Spinal cord (tissue), 10 donors: Measurements from ENCODE around the gene TICRR. TPM values are rescaled to one million over a fixed set of nuclear protein-coding genes. Genes with fewer than 3 reads are reported as not detected.

Experiments
- DNase-seq, 6 donors: peaks; one replicate each; pipeline versions ENCODE4 v3.0.0 to v3.0.0-alpha.2; 2013 to 2015; ENCODE audit warnings: low spot score in 6 of 6, low read depth in 4 of 6
- H3K27ac ChIP-seq: one replicate; pipeline ENCODE4 v1.5.1; 2013; ENCODE audit warnings: low read depth, low read length, control low read depth
- H3K27me3 ChIP-seq: one replicate; pipeline ENCODE4 v1.6.1; 2013; ENCODE audit warnings: low read length; ENCODE audit not compliant: control insufficient read depth, insufficient read depth
- H3K36me3 ChIP-seq: one replicate; pipeline ENCODE4 v1.6.1; 2013; ENCODE audit warnings: low read length; ENCODE audit not compliant: control insufficient read depth, insufficient read depth
- H3K4me1 ChIP-seq: one replicate; pipeline ENCODE4 v1.6.1; 2013; ENCODE audit warnings: low read length; ENCODE audit not compliant: control insufficient read depth, insufficient read depth
- H3K4me3 ChIP-seq: one replicate; pipeline ENCODE4 v1.5.1; 2013; ENCODE audit warnings: low read depth, low read length, control low read depth
- H3K9me3 ChIP-seq: one replicate; pipeline ENCODE4 v1.6.1; 2013; ENCODE audit warnings: low read length; ENCODE audit not compliant: control insufficient read depth, insufficient read depth
- WGBS: methylation state at CpG from one replicate; pipeline ENCODE4 v1.1.5; 2013; ENCODE audit warnings: missing lambda C conversion rate; ENCODE audit not compliant: insufficient coverage; 5-methylcytosine and 5-hydroxymethylcytosine counted together
- long read RNA-seq, 4 donors: transcript quantifications; one replicate each; lab custom pipeline, GENCODE V29; 2026
- polyA plus RNA-seq, 2 donors: library from polyadenylated mRNA; unstranded; fragments of 120-200 nt; gene quantifications; one replicate each; pipeline ENCODE4 v1.2.1, GENCODE V29; 2013; ENCODE audit not compliant: insufficient read length in 2 of 2
- total RNA-seq, 2 donors: library from RNA; depleted of rRNA in 1 of 2; stranded (reverse); fragments of 120-200 nt in 1 of 2; fragments of >200 nt in 1 of 2; gene quantifications; one replicate each; pipeline versions ENCODE4 v1.2.3 to v1.2.4, GENCODE V29; 2013 to 2014
- donor health status: healthy.

The TICRR gene
- total RNA-seq (1 to 10 TPM; 2.0 to 3.3 TPM), polyA plus RNA-seq (1 to 10 TPM; 6.6 to 6.8 TPM)
- long read RNA-seq, donor 1 = 0 reads
- long read RNA-seq, donor 2 = 0 reads
- long read RNA-seq, donor 3 = 0 reads
- long read RNA-seq, donor 4 = 0 reads

DNA sequence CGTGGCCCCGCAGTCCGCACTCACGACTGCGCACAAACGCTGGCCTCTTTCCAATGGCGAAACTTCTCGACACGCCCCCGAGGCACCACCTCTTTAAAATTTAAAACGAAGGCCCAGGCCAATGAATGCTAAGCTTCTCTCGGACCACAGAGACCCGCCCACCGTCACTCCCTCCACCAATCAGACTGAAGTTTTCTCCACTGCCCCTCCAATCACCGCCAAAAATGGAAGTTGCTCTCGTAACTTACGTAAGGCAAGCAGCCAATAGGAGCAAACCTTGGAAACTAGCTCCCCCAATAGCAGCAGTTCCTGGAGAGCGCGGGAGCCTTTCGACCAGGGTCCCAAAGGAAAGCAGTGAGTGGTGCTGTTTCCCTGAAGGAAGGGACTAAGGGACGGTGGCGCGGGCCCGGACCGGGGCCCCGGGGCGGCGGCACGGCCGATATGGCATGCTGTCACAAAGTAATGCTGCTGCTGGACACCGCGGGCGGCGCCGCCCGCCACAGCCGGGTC is at the start of gene TICRR:
Gene TICRR (plus strand): TSS at position 324 of the 510 bp plus-strand sequence. CDS start 118 bp downstream, at position 442.
- H3K36me3 ChIP-seq = no peaks in the 10 kb centered on the region
- H3K4me3 ChIP-seq = peak within 1 kb of the TSS; percentile 59
- H3K4me1 ChIP-seq = peaks cover 6% of the 10 kb centered on the region
- peak; percentile 99 to 100 (median 99) for DNase-seq
- H3K27me3 ChIP-seq = no peaks in the 10 kb centered on the region
- WGBS = 0% methylated on average over 35 of the region's 37 CpGs
- no peak within 1 kb of the TSS for H3K27ac ChIP-seq
- H3K9me3 ChIP-seq = no peaks in the 10 kb centered on the region

GRCh38 chr15:89526181-89526580 is 49.1 kb upstream of the TICRR start:
- no peak for DNase-seq
- Histone ChIP-seq H3K9me3 (no peaks in the 10 kb centered on the region), H3K36me3 (no peaks in the 10 kb centered on the region), H3K4me1 (peaks cover 11% of the 10 kb centered on the region), H3K27ac (no peak overlapping the region), H3K4me3 (no peak overlapping the region), H3K27me3 (no peaks in the 10 kb centered on the region)
- 94% methylated on average over 6 of the region's 7 CpGs for WGBS

GRCh38 chr15:89526601-89527441 is 48.4 kb upstream of the TICRR start:
- no peaks in the 10 kb centered on the region for H3K36me3 ChIP-seq
- no peak for DNase-seq
- no peaks in the 10 kb centered on the region for H3K9me3 ChIP-seq
- WGBS = 86% methylated on average over 10 of the region's 10 CpGs
- no peak overlapping the region for H3K27ac ChIP-seq
- H3K27me3 ChIP-seq = no peaks in the 10 kb centered on the region
- H3K4me1 ChIP-seq = peaks cover 11% of the 10 kb centered on the region
- H3K4me3 ChIP-seq = no peak overlapping the region

DNA sequence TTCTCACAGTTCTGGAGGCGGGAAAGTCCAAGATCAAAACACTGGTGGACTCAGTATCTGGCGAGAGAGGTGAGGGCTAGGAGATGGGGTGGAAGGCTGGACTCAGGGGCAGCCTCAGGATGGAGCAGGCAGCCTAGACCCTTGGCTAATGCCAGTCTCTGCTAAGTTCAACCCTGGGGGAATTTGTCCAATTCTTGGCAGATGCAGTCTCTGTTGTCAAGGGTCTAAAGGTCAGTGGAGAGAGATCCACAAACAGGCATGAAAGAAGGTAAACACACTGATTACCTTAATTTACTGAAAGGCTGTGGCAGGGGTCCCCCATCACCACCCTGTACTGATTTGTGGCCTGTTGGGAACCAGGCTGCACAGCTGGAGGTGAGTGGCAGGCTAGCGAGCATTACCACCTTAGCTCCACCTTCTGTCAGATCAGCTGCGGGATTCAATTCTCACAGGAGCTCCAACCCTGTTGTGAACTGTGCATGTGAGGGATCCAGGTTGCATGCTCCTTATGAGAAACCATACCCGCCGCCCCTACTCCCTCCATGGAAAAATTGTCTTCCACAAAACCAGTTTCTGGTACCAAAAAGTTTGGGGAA is 46.4 kb upstream of the TICRR start:
- no peaks in the 10 kb centered on the region for H3K27me3 ChIP-seq
- no peaks in the 10 kb centered on the region for H3K36me3 ChIP-seq
- no peak overlapping the region for H3K27ac ChIP-seq
- 90% methylated on average over 3 of the region's 6 CpGs for WGBS
- H3K4me1 ChIP-seq = peaks cover 6% of the 10 kb centered on the region
- no peak for DNase-seq
- H3K9me3 ChIP-seq = no peaks in the 10 kb centered on the region
- H3K4me3 ChIP-seq = no peak overlapping the region

GRCh38 chr15:89530976-89531375 is 44.3 kb upstream of the TICRR start:
- Histone ChIP-seq H3K27me3 (no peaks in the 10 kb centered on the region), H3K36me3 (no peaks in the 10 kb centered on the region), H3K9me3 (no peaks in the 10 kb centered on the region), H3K4me3 (no peak overlapping the region), H3K4me1 (peaks cover 6% of the 10 kb centered on the region), H3K27ac (no peak overlapping the region)
- WGBS = 39% methylated on average over 5 of the region's 5 CpGs
- DNase-seq = peak in 5 of 6 donors; percentile 15 to 72 (median 46)

- WGBS = 74% methylated on average over 6 of the region's 6 CpGs
- H3K4me1 ChIP-seq = peaks cover 6% of the 10 kb centered on the region
- no peak overlapping the region for H3K4me3 ChIP-seq
- H3K27ac ChIP-seq = no peak overlapping the region
- DNase-seq = no peak
- no peaks in the 10 kb centered on the region for H3K9me3 ChIP-seq
- H3K27me3 ChIP-seq = no peaks in the 10 kb centered on the region
- H3K36me3 ChIP-seq = no peaks in the 10 kb centered on the region
Measured at GRCh38 chr15:89531796-89532537, 43.3 kb upstream of the TICRR start.

- H3K36me3 ChIP-seq = no peaks in the 10 kb centered on the region
- no peaks in the 10 kb centered on the region for H3K27me3 ChIP-seq
- peaks cover 6% of the 10 kb centered on the region for H3K9me3 ChIP-seq
- H3K27ac ChIP-seq = no peak overlapping the region
- 100% methylated on average over 1 of the region's 4 CpGs for WGBS
- H3K4me3 ChIP-seq = no peak overlapping the region
- H3K4me1 ChIP-seq = peaks cover 6% of the 10 kb centered on the region
- no peak for DNase-seq
Measured at GRCh38 chr15:89533861-89534544, 41.3 kb upstream of the TICRR start.

- Histone ChIP-seq H3K27me3 (no peaks in the 10 kb centered on the region), H3K4me1 (no peaks in the 10 kb centered on the region)
Measured at GRCh38 chr15:89539027-89539426, 36.2 kb upstream of the TICRR start.

GRCh38 chr15:89542369-89542768 is 32.9 kb upstream of the TICRR start:
- DNase-seq = no peak
- Histone ChIP-seq H3K27me3 (no peaks in the 10 kb centered on the region), H3K4me3 (no peak overlapping the region), H3K9me3 (peaks cover 6% of the 10 kb centered on the region), H3K27ac (no peak overlapping the region), H3K36me3 (no peaks in the 10 kb centered on the region), H3K4me1 (no peaks in the 10 kb centered on the region)
- no CpG with 5 or more reads among the region's 3 CpGs for WGBS

More at GRCh38 chr15:89539027-89539426, 36.2 kb upstream of the TICRR start:
- peaks cover 6% of the 10 kb centered on the region for H3K9me3 ChIP-seq
- H3K4me3 ChIP-seq = no peak overlapping the region
- H3K36me3 ChIP-seq = no peaks in the 10 kb centered on the region
- H3K27ac ChIP-seq = no peak overlapping the region
- 75% methylated on average over 1 of the region's 2 CpGs for WGBS
- DNase-seq = no peak
